Right lobe of liver (tissue), 4 donors: ENCODE data around the gene DCLK3.

ENCODE experiments used
- CTCF ChIP-seq, 4 donors: fragments of 200-600 bp in 3 of 4; fragments of 450-650 bp in 1 of 4; IDR thresholded peaks; one replicate each; pipeline versions ENCODE4 v1.5.1 to v1.8.0; 2016 to 2022; ENCODE audit warnings: antibody characterized with exemption in 4 of 4, mild to moderate bottlenecking in 2 of 4
- POLR2A ChIP-seq: fragments of 450-650 bp; IDR thresholded peaks from one replicate; pipeline ENCODE4 v1.6.1; 2017; ENCODE audit warnings: antibody characterized with exemption, mild to moderate bottlenecking
- donor health status: DM: no; HTN: no; CAD: no.
- donor health status: DM: no; HTN: no; CAD: no.
- donor health status: DM: no; HTN: yes; CAD: no.

- TF ChIP-seq CTCF (IDR thresholded peaks at IDR 0.05) (no peak), POLR2A (no peak)
Observed at GRCh38 chr3:36709826-36710365, 54.5 kb downstream of the DCLK3 start.
